IMR-90 (cell line): ENCODE measurements around the gene SLC66A3. TPM values are rescaled to one million over a fixed set of nuclear protein-coding genes. Genes with fewer than 3 reads are reported as not detected.

Source experiments
- ATAC-seq: fragments of 200-7000 bp; cut with Tn5 transposase; 2 replicates; pipeline ENCODE4 v1.9.1; 2020; ENCODE audit warnings: low read depth, mild to moderate bottlenecking, moderate library complexity
- BruUV-seq: library from RNA; stranded (reverse); fragments of 400-500 nt; replicated peaks from 2 replicates; lab custom pipeline; 2021; lab: Mats Ljungman, UMichigan
- CTCF ChIA-PET: fragments of 300-600 bp; formaldehyde crosslinking; extraction: SDS; loops from one replicate; lab custom pipeline; 2021; ENCODE audit warnings: antibody characterized with exemption; lab: Yijun Ruan, JAX
- POLR2A ChIA-PET: fragments of 300-600 bp; sonication (Branson Sonifier 250); formaldehyde crosslinking; loops from one replicate; lab custom pipeline; 2022; ENCODE audit warnings: antibody characterized with exemption; ENCODE audit not compliant: unreplicated experiment; lab: Charles Lee
- DNase-seq: peaks from one replicate; pipeline ENCODE4 v3.0.0; 2013
- H2AFZ ChIP-seq: replicated peaks from 2 replicates; pipeline ENCODE3; 2013; ENCODE audit warnings: low read length, mild to moderate bottlenecking; ENCODE audit not compliant: poor library complexity
- H2AK5ac ChIP-seq: 2 replicates; pipeline ENCODE4 v1.6.1; 2013; ENCODE audit warnings: low read depth, low read length, inconsistent platforms
- H2AK9ac ChIP-seq: replicated peaks from 2 replicates; pipeline ENCODE3; 2013; ENCODE audit warnings: mild to moderate bottlenecking, low read depth, low read length, moderate library complexity; ENCODE audit not compliant: poor library complexity
- H2BK120ac ChIP-seq: 2 replicates; pipeline ENCODE4 v1.6.1; 2013; ENCODE audit warnings: low read depth, low read length, inconsistent platforms
- H2BK15ac ChIP-seq: 3 replicates; pipeline ENCODE4 v1.6.1; 2013; ENCODE audit warnings: low read depth, low read length, inconsistent platforms
- H2BK20ac ChIP-seq: 2 replicates; pipeline ENCODE4 v1.6.1; 2013; ENCODE audit warnings: low read depth, mild to moderate bottlenecking, inconsistent platforms, low read length, moderate library complexity
- H2BK5ac ChIP-seq: 2 replicates; pipeline ENCODE4 v1.6.1; 2013; ENCODE audit warnings: mild to moderate bottlenecking, low read depth, low read length, inconsistent platforms; ENCODE audit not compliant: poor library complexity, severe bottlenecking
- H3K14ac ChIP-seq: replicated peaks from 2 replicates; pipeline ENCODE4 v1.6.1; 2013; ENCODE audit warnings: low read depth, low read length, inconsistent platforms
- H3K18ac ChIP-seq: 2 replicates; pipeline ENCODE4 v1.6.1; 2013; ENCODE audit warnings: low read depth, low read length, control low read depth
- H3K23ac ChIP-seq: 2 replicates; pipeline ENCODE4 v1.6.1; 2013; ENCODE audit warnings: low read depth, low read length, inconsistent platforms
- H3K27ac ChIP-seq: 2 replicates; pipeline ENCODE4 v1.5.1; 2013; ENCODE audit warnings: mild to moderate bottlenecking, control low read depth, low read length; ENCODE audit not compliant: insufficient read depth
- H3K27me3 ChIP-seq: 2 replicates; pipeline ENCODE4 v1.6.1; 2013; ENCODE audit warnings: low read length; ENCODE audit not compliant: control insufficient read depth, insufficient read depth
- H3K36me3 ChIP-seq: 2 replicates; pipeline ENCODE4 v1.6.1; 2013; ENCODE audit warnings: low read length, mixed read lengths; ENCODE audit not compliant: control insufficient read depth, insufficient read depth
- H3K4ac ChIP-seq: 2 replicates; pipeline ENCODE4 v1.6.1; 2013; ENCODE audit warnings: low read depth, low read length, inconsistent platforms
- H3K4me1 ChIP-seq: 2 replicates; pipeline ENCODE4 v1.6.1; 2013; ENCODE audit warnings: low read length, mixed read lengths; ENCODE audit not compliant: control insufficient read depth, insufficient read depth
- H3K4me2 ChIP-seq: 2 replicates; pipeline ENCODE4 v1.6.1; 2013; ENCODE audit warnings: low read depth, mild to moderate bottlenecking, control low read depth, low read length, moderate library complexity
- H3K4me3 ChIP-seq: 2 replicates; pipeline ENCODE4 v1.5.1; 2013; ENCODE audit warnings: low read depth, mild to moderate bottlenecking, control low read depth, low read length, moderate library complexity; ENCODE audit not compliant: insufficient read depth
- H3K56ac ChIP-seq: 2 replicates; pipeline ENCODE4 v1.6.1; 2013; ENCODE audit warnings: low read length, inconsistent platforms; ENCODE audit not compliant: insufficient read depth; ENCODE audit errors: extremely low read depth
- H3K79me1 ChIP-seq, 2 experiments: 2 replicates each; pipeline ENCODE4 v1.6.1; 2013; ENCODE audit warnings: low read length in 2 of 2, inconsistent platforms in 1 of 2, low read depth in 1 of 2
- H3K9ac ChIP-seq: 2 replicates; pipeline ENCODE4 v1.6.1; 2013; ENCODE audit warnings: low read depth, low read length, control low read depth
- H3K9me1 ChIP-seq: 2 replicates; pipeline ENCODE4 v1.6.1; 2013; ENCODE audit warnings: low read length, inconsistent platforms; ENCODE audit not compliant: insufficient read depth
- H3K9me3 ChIP-seq: 2 replicates; pipeline ENCODE4 v1.6.1; 2013; ENCODE audit warnings: low read length; ENCODE audit not compliant: control insufficient read depth, insufficient read depth
- H4K20me1 ChIP-seq: 2 replicates; pipeline ENCODE4 v1.6.1; 2013; ENCODE audit warnings: low read length, inconsistent platforms; ENCODE audit not compliant: insufficient read depth
- H4K5ac ChIP-seq: 2 replicates; pipeline ENCODE4 v1.6.1; 2013; ENCODE audit warnings: mild to moderate bottlenecking, low read depth, low read length, control low read depth
- H4K8ac ChIP-seq, 2 experiments: 2 replicates each; pipeline ENCODE4 v1.6.1; 2013; ENCODE audit warnings: low read depth in 2 of 2, low read length in 2 of 2, control low read depth in 1 of 2, inconsistent platforms in 1 of 2
- H4K91ac ChIP-seq: 2 replicates; pipeline ENCODE4 v1.6.1; 2013; ENCODE audit warnings: low read depth, low read length, inconsistent platforms; ENCODE audit not compliant: insufficient read depth
- BHLHE40 ChIP-seq: fragments of 150-350 bp; IDR thresholded peaks from 2 replicates; pipeline ENCODE4 v1.6.1; 2016; ENCODE audit warnings: mild to moderate bottlenecking, low read depth, low read length
- CEBPB ChIP-seq: IDR thresholded peaks from 2 replicates; pipeline ENCODE4 v1.6.1; 2012; ENCODE audit warnings: low read depth, low read length, improper control_type of control experiment
- CHD1 ChIP-seq: IDR thresholded peaks from 2 replicates; pipeline ENCODE4 v1.6.1; 2012; ENCODE audit warnings: low read depth, low read length, improper control_type of control experiment
- CTCF ChIP-seq: conservative IDR thresholded peaks from 2 replicates; pipeline ENCODE4 v1.5.1; 2012; ENCODE audit warnings: mild to moderate bottlenecking, low read depth, low read length, improper control_type of control experiment
- FOS ChIP-seq: fragments of 150-350 bp; IDR thresholded peaks from 2 replicates; pipeline ENCODE4 v1.6.1; 2016; ENCODE audit warnings: low read depth, low read length
- MAFK ChIP-seq: IDR thresholded peaks from 2 replicates; pipeline ENCODE4 v1.6.1; 2012; ENCODE audit warnings: low read depth, low read length, improper control_type of control experiment
- MAZ ChIP-seq: IDR thresholded peaks from 2 replicates; pipeline ENCODE4 v1.6.1; 2012; ENCODE audit warnings: low read depth, mild to moderate bottlenecking, low read length, improper control_type of control experiment, moderate library complexity, borderline replicate concordance
- MXI1 ChIP-seq: IDR thresholded peaks from 2 replicates; pipeline ENCODE4 v1.6.1; 2012; ENCODE audit warnings: low read depth, mild to moderate bottlenecking, low read length, moderate library complexity, borderline replicate concordance
- NFE2L2 ChIP-seq: fragments of 150-350 bp; IDR thresholded peaks from 2 replicates; pipeline ENCODE4 v1.6.1; 2016; ENCODE audit warnings: low read depth, mild to moderate bottlenecking, low read length
- POLR2A ChIP-seq: IDR thresholded peaks from 2 replicates; pipeline ENCODE4 v1.6.1; 2012; ENCODE audit warnings: mild to moderate bottlenecking, low read depth, low read length
- RAD21 ChIP-seq: IDR thresholded peaks from 2 replicates; pipeline ENCODE4 v1.6.1; 2012; ENCODE audit warnings: low read length, improper control_type of control experiment
- RCOR1 ChIP-seq: IDR thresholded peaks from 2 replicates; pipeline ENCODE4 v1.6.1; 2012; ENCODE audit warnings: mild to moderate bottlenecking, low read length, improper control_type of control experiment; ENCODE audit not compliant: insufficient replicate concordance
- RFX5 ChIP-seq: IDR thresholded peaks from 2 replicates; pipeline ENCODE4 v1.8.0; 2012; ENCODE audit warnings: low read depth, mild to moderate bottlenecking, low read length, moderate library complexity
- SMC3 ChIP-seq: fragments of 150-350 bp; IDR thresholded peaks from 2 replicates; pipeline ENCODE4 v1.6.1; 2016; ENCODE audit warnings: low read depth, mild to moderate bottlenecking, antibody characterized with exemption, low read length, moderate library complexity
- USF2 ChIP-seq: fragments of 150-350 bp; IDR thresholded peaks from 2 replicates; pipeline ENCODE4 v1.6.1; 2017; ENCODE audit warnings: mild to moderate bottlenecking, antibody characterized with exemption, low read length, low read depth
- dilution Hi-C: fragments of 300-500 bp; cut with HindIII; formaldehyde crosslinking; loops from one replicate; pipeline ENCODE4 v1.14.3; 2018; ENCODE audit warnings: low sequenced_read_pairs; ENCODE audit not compliant: unreplicated experiment
- in situ Hi-C: fragments of 300-500 bp; cut with MboI; formaldehyde crosslinking; loops from 3 replicates; pipeline ENCODE4 v1.14.3; 2019; ENCODE audit warnings: low sequenced_read_pairs, inconsistent platforms, mixed read lengths
- intact Hi-C: fragments of 100-400 bp; cut with micrococcal nuclease; formaldehyde crosslinking; loops from 2 replicates; pipeline ENCODE4 v1.10.0; 2022
- polyA plus RNA-seq, 3 experiments: library from polyadenylated mRNA; depleted of rRNA; stranded (reverse); fragments of >200 nt; gene quantifications; 2 replicates each; pipeline ENCODE4 v1.2.3, GENCODE V29; 2012; ENCODE audit warnings: low replicate concordance in 1 of 3
- total RNA-seq: library from RNA; depleted of rRNA; stranded (reverse); fragments of >200 nt; gene quantifications from 2 replicates; pipeline ENCODE4 v1.2.3, GENCODE V29; 2012
- TF ChIP-seq, protein P1 (sequence below): fragments of 150-350 bp; IDR thresholded peaks from 2 replicates; pipeline ENCODE4 v1.6.1; 2016; ENCODE audit warnings: low read depth, mild to moderate bottlenecking, low read length, moderate library complexity, borderline replicate concordance

The SLC66A3 gene
- total and polyA plus RNA-seq, 2 of the 4 experiments (the other 2 are of a cell fraction), result 18.1 to 25.2 TPM

GRCh38 chr2:11224887-11225286 lies 69.6 kb downstream of the SLC66A3 start:
- no peak for TF ChIP-seq RFX5
- no peak for TF ChIP-seq MAFK
- TF ChIP-seq USF2, result no peak
- no peak for TF ChIP-seq SMC3
- TF ChIP-seq RAD21, result no peak
- no peak for TF ChIP-seq BHLHE40
- no peak for TF ChIP-seq MAZ
- TF ChIP-seq MXI1, result no peak
- no peak for TF ChIP-seq CTCF
- no peak for TF ChIP-seq CHD1
- TF ChIP-seq FOS, result no peak
- TF ChIP-seq CEBPB, result no peak
- no peak for TF ChIP-seq POLR2A
- TF ChIP-seq RCOR1, result no peak
- TF ChIP-seq, protein P1, sequence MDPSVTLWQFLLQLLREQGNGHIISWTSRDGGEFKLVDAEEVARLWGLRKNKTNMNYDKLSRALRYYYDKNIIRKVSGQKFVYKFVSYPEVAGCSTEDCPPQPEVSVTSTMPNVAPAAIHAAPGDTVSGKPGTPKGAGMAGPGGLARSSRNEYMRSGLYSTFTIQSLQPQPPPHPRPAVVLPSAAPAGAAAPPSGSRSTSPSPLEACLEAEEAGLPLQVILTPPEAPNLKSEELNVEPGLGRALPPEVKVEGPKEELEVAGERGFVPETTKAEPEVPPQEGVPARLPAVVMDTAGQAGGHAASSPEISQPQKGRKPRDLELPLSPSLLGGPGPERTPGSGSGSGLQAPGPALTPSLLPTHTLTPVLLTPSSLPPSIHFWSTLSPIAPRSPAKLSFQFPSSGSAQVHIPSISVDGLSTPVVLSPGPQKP, result no peak
- no peak for TF ChIP-seq NFE2L2
- no peak overlapping the region for H3K56ac ChIP-seq
- H2BK5ac ChIP-seq, result no peak overlapping the region
- no peak for DNase-seq
- H3K14ac ChIP-seq, result no peak overlapping the region
- H2AFZ ChIP-seq, result no peak overlapping the region
- H3K9me3 ChIP-seq, result no peaks in the 10 kb centered on the region
- H4K91ac ChIP-seq, result no peak overlapping the region
- H2AK9ac ChIP-seq, result no peak overlapping the region
- ChIA-PET CTCF (interaction anchor here (1.0 to 1.1 kb wide), 2 partner anchors 9 to 187 kb away, joined by 3 to 5 read pairs; no protein-coding TSS in a partner anchor), POLR2A (no interaction called here)
- H3K4me3 ChIP-seq, result no peak overlapping the region
- dilution Hi-C loops, result no loop called here
- no peak overlapping the region for H2BK15ac ChIP-seq
- no peak overlapping the region for H2AK5ac ChIP-seq
- H3K27me3 ChIP-seq, result no peaks in the 10 kb centered on the region
- H3K4me1 ChIP-seq, result no peaks in the 10 kb centered on the region
- no peak overlapping the region for H4K8ac ChIP-seq
- no peak overlapping the region for H3K23ac ChIP-seq
- no peak overlapping the region for H2BK120ac ChIP-seq
- peaks cover 9% of the 10 kb centered on the region for H3K36me3 ChIP-seq
- no peak overlapping the region for H3K9ac ChIP-seq
- no peak overlapping the region for H3K27ac ChIP-seq
- H3K4ac ChIP-seq, result no peak overlapping the region
- BruUV-seq, result no TSS peak
- H2BK20ac ChIP-seq, result no peak overlapping the region
- H3K79me1 ChIP-seq, result peaks cover 16 to 43% of the 10 kb centered on the region in 2 experiments; a peak in 3 of 4 replicates
- no peak overlapping the region for H3K4me2 ChIP-seq
- H4K20me1 ChIP-seq, result no peaks in the 10 kb centered on the region; the same call in 1 of the 2 replicates
- intact Hi-C loops, result loop anchor here (5.0 kb wide), 1 partner anchor 33 kb away; no protein-coding TSS in a partner anchor
- in situ Hi-C loops, result no loop called here
- H4K5ac ChIP-seq, result no peak overlapping the region
- no peaks in the 10 kb centered on the region; the same call in 1 of the 2 replicates for H3K9me1 ChIP-seq
- no peak overlapping the region for H3K18ac ChIP-seq
- no peak for ATAC-seq
